ENCODE measurements around the gene NRP2. TPM values are rescaled to one million over a fixed set of nuclear protein-coding genes. Genes with fewer than 3 reads are reported as not detected.

NRP2 gene
- total RNA-seq, 1 donor from 2014 or later, result 27.8 TPM

DNA sequence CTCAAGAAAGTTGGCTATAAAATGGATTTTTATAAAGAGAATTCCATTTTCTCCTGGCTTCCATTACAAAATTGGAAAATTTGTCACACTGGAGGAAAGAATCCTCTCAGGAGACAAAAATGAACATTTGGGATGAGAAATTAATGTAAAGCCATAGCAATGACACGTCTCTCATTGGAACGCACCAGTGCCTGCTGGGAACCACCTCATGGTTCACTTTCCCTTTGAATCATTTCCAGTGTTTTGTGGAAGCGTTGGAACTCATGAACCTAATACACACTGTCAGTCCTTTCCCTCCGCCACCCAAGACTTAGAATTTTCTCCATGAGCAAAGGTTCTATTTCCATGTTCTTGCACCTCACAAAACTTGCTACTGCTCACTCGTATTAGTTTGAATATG, 21.0 kb upstream of the NRP2 start:
- H3K27me3 ChIP-seq, result no peaks in the 10 kb centered on the region
- H3K4me2 ChIP-seq, result no peak overlapping the region
- no peak overlapping the region for H2AFZ ChIP-seq (replicated peaks)
- peaks cover 5% of the 10 kb centered on the region for H3K4me1 ChIP-seq
- Mint-ChIP-seq H3K27me3 (ENCODE audit: insufficient read depth, low read depth) (peaks cover 13% of the 10 kb centered on the region), H3K4me1 (peaks cover 13% of the 10 kb centered on the region), H3K9me3 (peaks cover 2% of the 10 kb centered on the region), H3K27ac (no peak overlapping the region), H3K36me3 (peaks cover 1% of the 10 kb centered on the region), H3K4me3 (no peak overlapping the region)
- H3K27ac ChIP-seq, result no peak overlapping the region
- H3K9me3 ChIP-seq (ENCODE audit: low read depth), result no peaks in the 10 kb centered on the region
- no peak overlapping the region for H3K4me3 ChIP-seq
- no peaks in the 10 kb centered on the region for H3K79me2 ChIP-seq (ENCODE audit: low read depth)
- DNase-seq (ENCODE audit: low spot score), result no peak
- no peaks in the 10 kb centered on the region for H3F3A ChIP-seq (ENCODE audit: low read depth)
- TF ChIP-seq, protein P1, sequence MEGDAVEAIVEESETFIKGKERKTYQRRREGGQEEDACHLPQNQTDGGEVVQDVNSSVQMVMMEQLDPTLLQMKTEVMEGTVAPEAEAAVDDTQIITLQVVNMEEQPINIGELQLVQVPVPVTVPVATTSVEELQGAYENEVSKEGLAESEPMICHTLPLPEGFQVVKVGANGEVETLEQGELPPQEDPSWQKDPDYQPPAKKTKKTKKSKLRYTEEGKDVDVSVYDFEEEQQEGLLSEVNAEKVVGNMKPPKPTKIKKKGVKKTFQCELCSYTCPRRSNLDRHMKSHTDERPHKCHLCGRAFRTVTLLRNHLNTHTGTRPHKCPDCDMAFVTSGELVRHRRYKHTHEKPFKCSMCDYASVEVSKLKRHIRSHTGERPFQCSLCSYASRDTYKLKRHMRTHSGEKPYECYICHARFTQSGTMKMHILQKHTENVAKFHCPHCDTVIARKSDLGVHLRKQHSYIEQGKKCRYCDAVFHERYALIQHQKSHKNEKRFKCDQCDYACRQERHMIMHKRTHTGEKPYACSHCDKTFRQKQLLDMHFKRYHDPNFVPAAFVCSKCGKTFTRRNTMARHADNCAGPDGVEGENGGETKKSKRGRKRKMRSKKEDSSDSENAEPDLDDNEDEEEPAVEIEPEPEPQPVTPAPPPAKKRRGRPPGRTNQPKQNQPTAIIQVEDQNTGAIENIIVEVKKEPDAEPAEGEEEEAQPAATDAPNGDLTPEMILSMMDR (IDR thresholded peaks at IDR 0.05), result no peak
- TF ChIP-seq EZH2 (IDR thresholded peaks at IDR 0.05), result no peak
- no peak for TF ChIP-seq EZH2phosphoT487 (IDR thresholded peaks at IDR 0.05)
- no peaks in the 10 kb centered on the region for H3K36me3 ChIP-seq
- no peaks in the 10 kb centered on the region for H4K20me1 ChIP-seq (ENCODE audit: low read depth)
- H3K9ac ChIP-seq, result no peak overlapping the region

DNA sequence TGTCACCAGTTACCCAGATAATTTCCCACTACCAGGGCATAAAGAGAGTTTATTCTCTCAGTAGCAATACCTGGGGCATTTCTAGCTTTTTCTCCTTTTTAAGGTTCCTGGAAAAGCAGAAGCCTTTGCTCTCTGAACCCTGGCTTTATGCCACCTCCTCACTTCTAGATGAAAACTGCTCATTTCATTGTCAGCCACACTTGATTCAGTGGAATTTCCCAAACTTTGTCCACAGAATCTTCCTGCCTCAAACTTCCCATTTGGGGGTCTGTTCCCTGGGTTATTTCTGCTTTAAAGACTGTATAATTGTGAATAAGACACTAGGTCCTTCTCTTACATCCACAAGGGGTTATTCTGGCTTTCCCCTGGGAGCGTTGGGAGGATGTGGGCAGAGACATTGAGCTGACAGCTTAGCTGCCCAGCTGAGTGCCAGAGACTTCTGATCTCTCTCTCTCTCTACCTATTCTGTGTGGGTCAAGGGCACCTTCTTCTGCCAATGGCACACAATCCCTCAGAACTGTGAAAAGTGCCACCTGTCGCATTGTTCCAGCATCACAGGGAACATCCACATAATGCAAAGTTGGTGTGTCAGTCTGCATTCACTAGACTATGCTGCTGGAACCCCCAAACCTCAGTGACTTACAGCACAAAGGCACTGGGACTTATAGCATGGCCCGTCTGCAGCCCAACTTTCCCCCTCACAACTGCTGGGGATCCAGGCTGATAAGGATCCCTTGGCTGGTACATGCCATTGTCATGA, 19.9 kb upstream of the NRP2 start:
- no peak overlapping the region for H3K27ac Mint-ChIP-seq
- TF ChIP-seq EZH2phosphoT487 (IDR thresholded peaks at IDR 0.05) (no peak), EZH2 (IDR thresholded peaks at IDR 0.05) (no peak)
- TF ChIP-seq, protein P1 (IDR thresholded peaks at IDR 0.05), result no peak

GRCh38 chr2:205665791-205666190, 16.5 kb upstream of the NRP2 start:
- Histone ChIP-seq H2AFZ (replicated peaks) (no peak overlapping the region), H3K79me2 (ENCODE audit: low read depth) (no peaks in the 10 kb centered on the region), H3K27me3 (no peaks in the 10 kb centered on the region), H3K9ac (no peak overlapping the region), H3K4me1 (peaks cover 2% of the 10 kb centered on the region), H3K27ac (no peak overlapping the region), H3K36me3 (no peaks in the 10 kb centered on the region), H3K9me3 (ENCODE audit: low read depth) (peaks cover 4% of the 10 kb centered on the region), H3K4me3 (no peak overlapping the region), H4K20me1 (ENCODE audit: low read depth) (no peaks in the 10 kb centered on the region), H3F3A (ENCODE audit: low read depth) (no peaks in the 10 kb centered on the region), H3K4me2 (no peak overlapping the region)
- H3K4me3 Mint-ChIP-seq, result no peak overlapping the region
- H3K27ac Mint-ChIP-seq, result no peak overlapping the region
- TF ChIP-seq, protein P1 (IDR thresholded peaks at IDR 0.05), result no peak
- TF ChIP-seq EZH2phosphoT487 (IDR thresholded peaks at IDR 0.05) (no peak), EZH2 (IDR thresholded peaks at IDR 0.05) (no peak)
- peaks cover 26% of the 10 kb centered on the region for H3K9me3 Mint-ChIP-seq
- no peak for DNase-seq (ENCODE audit: low spot score)
- H3K27me3 Mint-ChIP-seq (ENCODE audit: insufficient read depth, low read depth), result peaks cover 20% of the 10 kb centered on the region
- peaks cover 4% of the 10 kb centered on the region for H3K4me1 Mint-ChIP-seq
- peaks cover 6% of the 10 kb centered on the region for H3K36me3 Mint-ChIP-seq

More for the DNA sequence above, 19.9 kb upstream of the NRP2 start:
- H3K4me1 ChIP-seq, result no peaks in the 10 kb centered on the region
- no peak for DNase-seq (ENCODE audit: low spot score)
- Mint-ChIP-seq H3K36me3 (peaks cover 2% of the 10 kb centered on the region), H3K4me3 (no peak overlapping the region), H3K27me3 (ENCODE audit: insufficient read depth, low read depth) (peaks cover 18% of the 10 kb centered on the region), H3K9me3 (peaks cover 3% of the 10 kb centered on the region), H3K4me1 (peaks cover 11% of the 10 kb centered on the region)
- no peaks in the 10 kb centered on the region for H3K27me3 ChIP-seq
- H2AFZ ChIP-seq (replicated peaks), result no peak overlapping the region
- peaks cover under 1% of the 10 kb centered on the region for H3K9me3 ChIP-seq (ENCODE audit: low read depth)
- H4K20me1 ChIP-seq (ENCODE audit: low read depth), result no peaks in the 10 kb centered on the region
- no peaks in the 10 kb centered on the region for H3K79me2 ChIP-seq (ENCODE audit: low read depth)
- H3K4me2 ChIP-seq, result no peak overlapping the region
- H3K36me3 ChIP-seq, result no peaks in the 10 kb centered on the region
- no peaks in the 10 kb centered on the region for H3F3A ChIP-seq (ENCODE audit: low read depth)
- H3K27ac ChIP-seq, result no peak overlapping the region
- no peak overlapping the region for H3K9ac ChIP-seq
- H3K4me3 ChIP-seq, result no peak overlapping the region
